Small intestine (tissue), 7 donors: ENCODE measurements around the gene RER1. TPM values are rescaled to one million over a fixed set of nuclear protein-coding genes. Genes with fewer than 3 reads are reported as not detected.

Experiments used
- DNase-seq, 2 donors: peaks; one replicate each; pipeline versions ENCODE4 v3.0.0 to v3.0.0-alpha.2; 2013
- FAIRE-seq: peaks from 2 replicates; lab custom pipeline; 2012; peaks lifted over from hg19 to GRCh38; lab: Jason Lieb, UNC
- H3K27ac ChIP-seq, 3 donors: one replicate each; pipeline ENCODE4 v1.5.1; 2013; ENCODE audit warnings: low read length in 2 of 3, mild to moderate bottlenecking in 2 of 3, control low read depth in 1 of 3, inconsistent platforms in 1 of 3, low read depth in 1 of 3, moderate library complexity in 1 of 3
- H3K27me3 ChIP-seq, 3 donors: one replicate each; pipeline ENCODE4 v1.6.1; 2013; ENCODE audit warnings: low read length in 3 of 3, inconsistent platforms in 1 of 3; ENCODE audit not compliant: control insufficient read depth in 3 of 3, insufficient read depth in 3 of 3
- H3K36me3 ChIP-seq, 3 donors: one replicate each; pipeline ENCODE4 v1.6.1; 2013; ENCODE audit warnings: low read length in 3 of 3, inconsistent platforms in 1 of 3, low read depth in 1 of 3, mild to moderate bottlenecking in 1 of 3, moderate library complexity in 1 of 3; ENCODE audit not compliant: control insufficient read depth in 3 of 3, insufficient read depth in 2 of 3
- H3K4me1 ChIP-seq, 3 donors: one replicate each; pipeline ENCODE4 v1.6.1; 2013; ENCODE audit warnings: low read length in 2 of 3, inconsistent platforms in 1 of 3, low read depth in 1 of 3, mild to moderate bottlenecking in 1 of 3, moderate library complexity in 1 of 3; ENCODE audit not compliant: control insufficient read depth in 3 of 3, insufficient read depth in 2 of 3
- H3K4me3 ChIP-seq, 3 donors: one replicate each; pipeline ENCODE4 v1.5.1; 2013; ENCODE audit warnings: low read length in 3 of 3, control low read depth in 1 of 3, inconsistent platforms in 1 of 3, low read depth in 1 of 3, mild to moderate bottlenecking in 1 of 3, moderate library complexity in 1 of 3
- H3K9me3 ChIP-seq, 2 donors: one replicate each; pipeline ENCODE4 v1.6.1; 2013; ENCODE audit warnings: low read depth in 1 of 2, low read length in 1 of 2; ENCODE audit not compliant: control insufficient read depth in 2 of 2, insufficient read depth in 1 of 2
- WGBS, 3 donors: extraction: QIAGEN DNeasy Blood & Tissue Kit; methylation state at CpG; one replicate each; pipeline ENCODE4 v1.1.7; 2013; 5-methylcytosine and 5-hydroxymethylcytosine counted together
- polyA plus RNA-seq, 4 donors: library from polyadenylated mRNA; stranded (reverse) in 3 of 4; unstranded in 1 of 4; fragments of 200-250 nt in 3 of 4; fragments of 120-200 nt in 1 of 4; gene quantifications; one replicate each; pipeline versions ENCODE4 v1.2.1 to v1.2.3, GENCODE V29; 2013
- donor health status: healthy with polysubstance abuse.
- donor health status: control.
- donor health status: control.
- donor health status: Bipolar disorder and iron deficiency.
- donor health status: healthy.

RER1 gene
- polyA plus RNA-seq, 4 donors = 70.0 to 140 (median 88.7) TPM

GRCh38 chr1:2417083-2417832, 25.6 kb downstream of the RER1 start:
- H3K9me3 ChIP-seq = peaks cover 0 to under 1% of the 10 kb centered on the region in 2 donors
- WGBS, 3 donors = 77 to 79% (median 78%) methylated on average over 13 of the region's 13 CpGs
- H3K27ac ChIP-seq = no peak overlapping the region
- H3K36me3 ChIP-seq = no peaks in the 10 kb centered on the region
- peaks cover 0 to 25% (median 0%) of the 10 kb centered on the region in 3 donors for H3K27me3 ChIP-seq
- DNase-seq (no peak), FAIRE-seq (no peak)
- H3K4me1 ChIP-seq = peaks cover 0 to 30% (median 2%) of the 10 kb centered on the region in 3 donors
- no peak overlapping the region for H3K4me3 ChIP-seq

- FAIRE-seq (no peak), DNase-seq (no peak)
- no peak overlapping the region for H3K27ac ChIP-seq
- peaks cover 0 to 25% (median 0%) of the 10 kb centered on the region in 3 donors for H3K27me3 ChIP-seq
- peaks cover 0 to 2% of the 10 kb centered on the region in 2 donors for H3K9me3 ChIP-seq
- H3K4me1 ChIP-seq = peaks cover 0 to 30% (median 2%) of the 10 kb centered on the region in 3 donors
- H3K4me3 ChIP-seq = no peak overlapping the region
- 75 to 78% (median 76%) methylated on average over 14 of the region's 14 CpGs for WGBS, 3 donors
- H3K36me3 ChIP-seq = no peaks in the 10 kb centered on the region
Observed at GRCh38 chr1:2417833-2418225, 26.2 kb downstream of the RER1 start.

GRCh38 chr1:2418791-2419320, 27.2 kb downstream of the RER1 start:
- 60 to 69% (median 66%) methylated on average over 16 of the region's 16 CpGs for WGBS, 3 donors
- peaks cover 0 to 28% (median 4%) of the 10 kb centered on the region in 3 donors for H3K27me3 ChIP-seq
- peaks cover 0 to 9% of the 10 kb centered on the region in 2 donors for H3K9me3 ChIP-seq
- DNase-seq (no peak), FAIRE-seq (no peak)
- no peaks in the 10 kb centered on the region for H3K36me3 ChIP-seq
- H3K4me3 ChIP-seq = no peak overlapping the region
- H3K27ac ChIP-seq = no peak overlapping the region
- H3K4me1 ChIP-seq = peaks cover 0 to 21% (median 0%) of the 10 kb centered on the region in 3 donors

- Histone ChIP-seq H3K27me3 (peaks cover 0 to 28% (median 4%) of the 10 kb centered on the region in 3 donors), H3K4me3 (no peak overlapping the region), H3K4me1 (peaks cover 0 to 16% (median 0%) of the 10 kb centered on the region in 3 donors), H3K9me3 (peaks cover 0 to 9% of the 10 kb centered on the region in 2 donors), H3K27ac (no peak overlapping the region), H3K36me3 (no peaks in the 10 kb centered on the region)
- no peak for FAIRE-seq
- WGBS, 3 donors = 61 to 78% (median 72%) methylated on average over 14 to 16 of the region's 16 CpGs
- DNase-seq = no peak
Observed at GRCh38 chr1:2419416-2419815, 27.8 kb downstream of the RER1 start.

- 88 to 90% (median 89%) methylated on average over 4 of the region's 4 CpGs for WGBS, 3 donors
- Histone ChIP-seq H3K36me3 (no peaks in the 10 kb centered on the region), H3K4me3 (no peak overlapping the region), H3K9me3 (peaks cover 0 to 9% of the 10 kb centered on the region in 2 donors), H3K4me1 (no peaks in the 10 kb centered on the region), H3K27me3 (peaks cover 0 to 28% (median 4%) of the 10 kb centered on the region in 3 donors), H3K27ac (no peak overlapping the region)
- DNase-seq (no peak), FAIRE-seq (no peak)
Observed at GRCh38 chr1:2422523-2422922, 30.9 kb downstream of the RER1 start.

GRCh38 chr1:2425892-2426291, 34.3 kb downstream of the RER1 start:
- 61 to 75% (median 70%) methylated on average over 11 of the region's 11 CpGs for WGBS, 3 donors
- no peaks in the 10 kb centered on the region for H3K36me3 ChIP-seq
- H3K4me3 ChIP-seq = no peak overlapping the region
- DNase-seq = no peak
- peaks cover 0 to 7% (median 6%) of the 10 kb centered on the region in 3 donors for H3K27me3 ChIP-seq
- peaks cover 0 to 12% (median 0%) of the 10 kb centered on the region in 3 donors for H3K4me1 ChIP-seq
- H3K27ac ChIP-seq = no peak overlapping the region
- H3K9me3 ChIP-seq = peaks cover 0 to 21% of the 10 kb centered on the region in 2 donors
- FAIRE-seq = no peak

GRCh38 chr1:2426540-2426939, 34.9 kb downstream of the RER1 start:
- FAIRE-seq (no peak), DNase-seq (no peak)
- Histone ChIP-seq H3K27me3 (peaks cover 0 to 7% (median 3%) of the 10 kb centered on the region in 3 donors), H3K27ac (no peak overlapping the region), H3K4me3 (no peak overlapping the region), H3K4me1 (peaks cover 0 to 18% (median 0%) of the 10 kb centered on the region in 3 donors), H3K36me3 (no peaks in the 10 kb centered on the region), H3K9me3 (peaks cover 0 to 21% of the 10 kb centered on the region in 2 donors)
- 67 to 75% (median 74%) methylated on average over 18 of the region's 18 CpGs for WGBS, 3 donors

- H3K27me3 ChIP-seq = peaks cover 0 to 7% (median 3%) of the 10 kb centered on the region in 3 donors
- FAIRE-seq (no peak), DNase-seq (no peak)
- peaks cover 0 to 21% of the 10 kb centered on the region in 2 donors for H3K9me3 ChIP-seq
- peaks cover 0 to 23% (median 0%) of the 10 kb centered on the region in 3 donors for H3K4me1 ChIP-seq
- 77 to 85% (median 80%) methylated on average over 17 to 18 of the region's 18 CpGs for WGBS, 3 donors
- H3K4me3 ChIP-seq = no peak overlapping the region
- H3K27ac ChIP-seq = no peak overlapping the region
- no peaks in the 10 kb centered on the region for H3K36me3 ChIP-seq
Observed at GRCh38 chr1:2427051-2427450, 35.4 kb downstream of the RER1 start.
